ENCODE measurements around the gene CD274. TPM values are rescaled to one million over a fixed set of nuclear protein-coding genes. Genes with fewer than 3 reads are reported as not detected.

The CD274 gene
- total RNA-seq, 2 donors from 2014 or later, result 1.00 TPM; not detected in 1

DNA sequence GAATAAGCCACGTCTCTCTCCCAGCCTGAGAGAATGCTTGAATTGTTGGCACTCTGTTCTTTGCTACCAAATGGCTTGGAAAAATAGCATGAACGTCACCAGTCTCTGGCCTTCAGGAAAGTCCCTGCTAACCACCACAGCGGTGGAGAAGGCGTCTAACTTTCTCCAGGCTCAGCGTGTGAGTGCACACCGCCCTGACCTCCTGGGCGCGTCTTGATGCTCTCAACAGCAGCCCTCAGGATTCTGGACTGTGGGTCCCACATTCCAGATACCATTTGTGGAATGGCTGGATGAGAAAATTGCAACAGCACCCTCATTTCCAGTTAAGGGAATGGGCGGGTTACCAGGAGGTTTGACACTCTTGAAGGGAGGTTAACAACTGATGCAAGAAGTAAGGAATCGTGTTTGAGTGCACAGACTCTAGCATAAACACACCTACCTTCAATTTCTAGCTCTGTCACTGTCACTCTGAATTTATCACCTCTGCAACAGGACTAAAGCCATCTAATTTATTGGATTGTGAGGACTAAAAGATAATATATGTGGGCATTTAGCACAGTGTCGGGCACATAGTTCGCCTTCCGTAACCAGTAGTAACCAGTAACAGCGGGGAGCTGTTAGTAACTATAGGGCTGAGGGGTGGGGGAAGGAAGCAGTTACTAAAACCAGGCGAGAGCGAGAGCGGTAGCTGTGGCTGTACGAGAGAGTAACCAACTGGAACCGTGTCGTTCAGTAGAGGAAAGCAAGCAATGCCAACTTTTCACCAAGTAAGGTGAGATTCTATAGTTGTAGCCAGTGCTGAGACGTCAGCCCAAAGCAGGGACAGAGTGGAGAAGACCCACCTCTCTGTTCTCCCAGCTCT, 11.8 kb upstream of the CD274 start:
- Mint-ChIP-seq H3K9me3 (peaks cover 27% of the 10 kb centered on the region), H3K27me3 (ENCODE audit: insufficient read depth) (no peaks in the 10 kb centered on the region), H3K4me1 (peaks cover 20% of the 10 kb centered on the region), H3K4me3 (peak overlapping the region; percentile 76), H3K36me3 (ENCODE audit: low read depth) (peaks cover 23% of the 10 kb centered on the region), H3K27ac (peak overlapping the region; percentile 86)
- peak; percentile 55 for DNase-seq
- TF ChIP-seq, protein P1, sequence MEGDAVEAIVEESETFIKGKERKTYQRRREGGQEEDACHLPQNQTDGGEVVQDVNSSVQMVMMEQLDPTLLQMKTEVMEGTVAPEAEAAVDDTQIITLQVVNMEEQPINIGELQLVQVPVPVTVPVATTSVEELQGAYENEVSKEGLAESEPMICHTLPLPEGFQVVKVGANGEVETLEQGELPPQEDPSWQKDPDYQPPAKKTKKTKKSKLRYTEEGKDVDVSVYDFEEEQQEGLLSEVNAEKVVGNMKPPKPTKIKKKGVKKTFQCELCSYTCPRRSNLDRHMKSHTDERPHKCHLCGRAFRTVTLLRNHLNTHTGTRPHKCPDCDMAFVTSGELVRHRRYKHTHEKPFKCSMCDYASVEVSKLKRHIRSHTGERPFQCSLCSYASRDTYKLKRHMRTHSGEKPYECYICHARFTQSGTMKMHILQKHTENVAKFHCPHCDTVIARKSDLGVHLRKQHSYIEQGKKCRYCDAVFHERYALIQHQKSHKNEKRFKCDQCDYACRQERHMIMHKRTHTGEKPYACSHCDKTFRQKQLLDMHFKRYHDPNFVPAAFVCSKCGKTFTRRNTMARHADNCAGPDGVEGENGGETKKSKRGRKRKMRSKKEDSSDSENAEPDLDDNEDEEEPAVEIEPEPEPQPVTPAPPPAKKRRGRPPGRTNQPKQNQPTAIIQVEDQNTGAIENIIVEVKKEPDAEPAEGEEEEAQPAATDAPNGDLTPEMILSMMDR (conservative IDR thresholded peaks at IDR 0.05), result no peak
- no peaks in the 10 kb centered on the region for H3K27me3 ChIP-seq (ENCODE audit: control insufficient read depth, insufficient read depth, low read length, poor library complexity, severe bottlenecking)
- peaks cover 15% of the 10 kb centered on the region for H3K36me3 ChIP-seq (ENCODE audit: control insufficient read depth, insufficient read depth, low read length)
- H3K4me1 ChIP-seq (ENCODE audit: control insufficient read depth, insufficient read depth, low read length), result peaks cover 4% of the 10 kb centered on the region
- no peak overlapping the region for H3K27ac ChIP-seq (ENCODE audit: low read depth, low read length)
- WGBS, 2 experiments (ENCODE audit: insufficient coverage in 1 of 2, insufficient read length in 1 of 2), result 84 to 87% methylated on average over 16 to 21 of the region's 21 CpGs
- peaks cover 20% of the 10 kb centered on the region for H3K9me3 ChIP-seq (ENCODE audit: control insufficient read depth, low read length)
- H3K4me3 ChIP-seq (ENCODE audit: low read length), result peak overlapping the region; percentile 91
- H3K9ac ChIP-seq (ENCODE audit: extremely low read depth, low read length, poor library complexity, severe bottlenecking), result no peak overlapping the region

DNA sequence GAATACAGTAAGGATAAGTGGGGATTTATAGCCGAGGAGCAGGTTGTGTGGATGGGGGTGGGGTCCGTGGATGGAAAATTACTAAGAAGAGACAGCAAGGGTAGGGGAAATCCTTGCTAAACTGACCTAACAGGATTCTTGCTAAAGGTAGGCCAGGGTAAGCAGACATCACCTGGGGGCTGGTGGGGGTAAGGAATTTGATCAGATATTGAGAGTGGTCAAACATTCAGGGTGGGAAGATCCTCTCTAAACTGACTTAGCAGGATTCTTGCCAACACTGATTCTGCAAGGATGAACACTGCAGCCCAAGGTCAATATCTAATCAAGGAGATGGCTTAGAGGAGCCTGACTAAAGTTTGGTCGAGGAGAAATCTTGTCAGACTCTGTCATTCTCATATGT, 9.9 kb upstream of the CD274 start:
- no peak for DNase-seq
- Mint-ChIP-seq H3K27me3 (ENCODE audit: insufficient read depth) (peaks cover 8% of the 10 kb centered on the region), H3K27ac (no peak overlapping the region), H3K4me3 (no peak overlapping the region), H3K9me3 (peaks cover 15% of the 10 kb centered on the region), H3K4me1 (peaks cover 20% of the 10 kb centered on the region), H3K36me3 (ENCODE audit: low read depth) (peaks cover 13% of the 10 kb centered on the region)
- Histone ChIP-seq H3K9me3 (ENCODE audit: control insufficient read depth, low read length) (peaks cover 14% of the 10 kb centered on the region), H3K27me3 (ENCODE audit: control insufficient read depth, insufficient read depth, low read length, poor library complexity, severe bottlenecking) (no peaks in the 10 kb centered on the region), H3K4me3 (ENCODE audit: low read length) (no peak overlapping the region), H3K36me3 (ENCODE audit: control insufficient read depth, insufficient read depth, low read length) (peaks cover 12% of the 10 kb centered on the region), H3K27ac (ENCODE audit: low read depth, low read length) (no peak overlapping the region), H3K4me1 (ENCODE audit: control insufficient read depth, insufficient read depth, low read length) (peaks cover 4% of the 10 kb centered on the region), H3K9ac (ENCODE audit: extremely low read depth, low read length, poor library complexity, severe bottlenecking) (no peak overlapping the region)
- TF ChIP-seq, protein P1 (conservative IDR thresholded peaks at IDR 0.05), result no peak
- WGBS, 2 experiments (ENCODE audit: insufficient coverage in 1 of 2, insufficient read length in 1 of 2), result 71 to 89% methylated on average over 3 of the region's 3 CpGs

DNA sequence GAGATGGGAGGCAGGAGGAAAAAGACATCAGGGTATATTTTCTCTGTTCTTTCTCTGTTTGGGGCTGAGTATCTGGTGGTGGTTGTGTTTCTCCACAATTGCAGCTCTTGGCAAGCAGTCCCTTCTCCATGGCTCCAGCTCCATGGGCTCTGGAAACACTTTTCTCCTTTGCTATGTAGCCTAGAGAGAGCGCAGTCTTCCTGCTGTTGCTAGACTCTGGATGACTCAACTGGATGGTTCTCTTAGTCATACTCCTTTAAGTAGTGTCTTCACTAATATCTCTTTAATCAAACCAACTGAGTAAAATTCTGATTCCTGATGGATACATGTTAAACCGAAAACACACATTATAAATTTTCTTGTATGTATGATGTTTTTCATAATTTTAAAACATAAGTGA, 9.3 kb upstream of the CD274 start:
- Histone ChIP-seq H3K9me3 (ENCODE audit: control insufficient read depth, low read length) (peaks cover 7% of the 10 kb centered on the region), H3K27ac (ENCODE audit: low read depth, low read length) (no peak overlapping the region), H3K4me1 (ENCODE audit: control insufficient read depth, insufficient read depth, low read length) (peaks cover 4% of the 10 kb centered on the region), H3K4me3 (ENCODE audit: low read length) (no peak overlapping the region), H3K9ac (ENCODE audit: extremely low read depth, low read length, poor library complexity, severe bottlenecking) (no peak overlapping the region), H3K27me3 (ENCODE audit: control insufficient read depth, insufficient read depth, low read length, poor library complexity, severe bottlenecking) (no peaks in the 10 kb centered on the region), H3K36me3 (ENCODE audit: control insufficient read depth, insufficient read depth, low read length) (peaks cover 6% of the 10 kb centered on the region)
- TF ChIP-seq, protein P1 (conservative IDR thresholded peaks at IDR 0.05), result no peak
- peaks cover 9% of the 10 kb centered on the region for H3K9me3 Mint-ChIP-seq
- peaks cover 7% of the 10 kb centered on the region for H3K36me3 Mint-ChIP-seq (ENCODE audit: low read depth)
- peaks cover 20% of the 10 kb centered on the region for H3K4me1 Mint-ChIP-seq
- H3K27ac Mint-ChIP-seq, result no peak overlapping the region
- WGBS, 2 experiments (ENCODE audit: insufficient coverage in 1 of 2, insufficient read length in 1 of 2), result 100% methylated on average over 2 of the region's 2 CpGs
- no peak for DNase-seq
- H3K27me3 Mint-ChIP-seq (ENCODE audit: insufficient read depth), result peaks cover 8% of the 10 kb centered on the region
- no peak overlapping the region for H3K4me3 Mint-ChIP-seq

Measured in endodermal cell (in vitro differentiated cells).